Measurements from ENCODE around the gene SLC28A1.

The SLC28A1 gene

DNA sequence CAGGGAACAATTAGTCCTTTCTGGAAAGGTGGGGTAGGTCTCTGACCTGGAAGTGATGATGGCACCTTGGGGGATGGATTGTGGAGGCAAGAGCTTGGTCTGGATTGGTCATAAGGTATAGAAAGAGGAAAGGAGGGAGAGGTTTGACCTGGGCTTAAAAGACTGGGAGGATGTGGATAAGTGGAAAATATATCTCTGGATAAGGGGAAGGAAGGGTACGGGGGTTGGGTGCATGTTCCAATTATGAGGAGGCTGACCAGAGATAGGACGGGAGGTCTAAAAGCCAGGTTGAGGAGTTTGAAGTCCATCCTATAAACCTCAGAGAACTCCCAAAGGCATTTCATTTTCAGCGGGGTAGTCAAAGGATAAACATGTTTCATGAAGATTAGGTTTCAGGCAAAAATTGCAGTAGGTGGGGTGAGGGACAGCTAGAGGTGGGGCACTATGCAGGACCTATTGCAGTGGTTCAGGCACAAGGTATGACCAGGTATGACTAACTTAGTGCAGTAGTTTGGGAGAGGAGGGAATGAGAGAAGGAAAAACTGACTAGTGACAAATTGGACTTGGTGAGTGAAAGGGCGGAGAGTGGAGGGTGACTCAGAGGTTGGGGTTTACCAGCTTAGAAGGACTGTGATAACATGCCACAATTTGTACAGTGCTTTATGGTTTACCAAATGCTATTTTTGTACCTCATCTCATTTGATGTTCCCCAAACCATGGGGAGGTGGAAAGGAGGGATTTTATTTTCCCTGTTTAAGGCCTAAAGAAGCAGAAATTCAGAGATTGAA, 107.9 kb downstream of the SLC28A1 start:
- DNase-seq (ENCODE audit: low read depth in 2 of 2): no peak
